AG20443 (cell line): ENCODE results near the gene MRGPRE.

Experiments used
- DNase-seq: peaks from one replicate; pipeline ENCODE4 v3.0.0; 2012; ENCODE audit warnings: low spot score, mixed read lengths

MRGPRE gene

DNA sequence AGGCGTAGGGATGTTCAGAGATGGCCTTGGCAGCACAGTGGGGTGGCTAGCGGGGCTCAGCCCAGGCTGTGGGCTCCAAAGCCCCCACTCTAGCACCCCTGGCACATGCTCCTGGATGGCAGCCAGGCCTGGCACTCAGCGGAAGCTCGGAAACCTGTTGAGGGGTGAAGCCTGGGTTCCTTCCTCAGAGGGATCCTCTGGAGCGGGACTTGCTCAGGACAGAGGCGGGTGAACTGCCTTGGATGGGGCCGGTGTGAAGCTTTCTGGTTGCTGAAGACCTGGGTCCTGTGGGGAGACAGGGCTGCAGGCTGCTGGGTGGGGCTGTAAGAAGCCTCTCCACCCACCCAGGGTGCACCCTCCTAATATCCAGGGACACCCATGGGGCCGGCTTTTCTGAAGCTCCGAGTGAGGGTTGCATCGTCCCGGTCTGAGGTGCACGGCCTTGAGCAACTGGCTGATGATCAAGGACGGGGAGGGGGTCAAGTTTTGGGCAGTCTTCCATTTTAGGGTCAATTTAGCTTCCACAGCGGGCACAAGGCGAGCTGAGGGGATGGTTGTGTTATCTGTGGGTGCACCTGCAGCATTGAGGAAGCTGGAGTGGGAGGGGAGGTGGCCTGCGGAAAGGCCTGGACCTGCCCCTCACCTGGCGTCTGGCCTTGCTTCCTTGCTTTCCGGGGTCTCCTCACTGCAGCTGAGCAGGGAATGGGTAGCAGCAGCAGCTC lies 5.2 kb downstream of the MRGPRE start:
- peak; percentile 6 for DNase-seq

DNA sequence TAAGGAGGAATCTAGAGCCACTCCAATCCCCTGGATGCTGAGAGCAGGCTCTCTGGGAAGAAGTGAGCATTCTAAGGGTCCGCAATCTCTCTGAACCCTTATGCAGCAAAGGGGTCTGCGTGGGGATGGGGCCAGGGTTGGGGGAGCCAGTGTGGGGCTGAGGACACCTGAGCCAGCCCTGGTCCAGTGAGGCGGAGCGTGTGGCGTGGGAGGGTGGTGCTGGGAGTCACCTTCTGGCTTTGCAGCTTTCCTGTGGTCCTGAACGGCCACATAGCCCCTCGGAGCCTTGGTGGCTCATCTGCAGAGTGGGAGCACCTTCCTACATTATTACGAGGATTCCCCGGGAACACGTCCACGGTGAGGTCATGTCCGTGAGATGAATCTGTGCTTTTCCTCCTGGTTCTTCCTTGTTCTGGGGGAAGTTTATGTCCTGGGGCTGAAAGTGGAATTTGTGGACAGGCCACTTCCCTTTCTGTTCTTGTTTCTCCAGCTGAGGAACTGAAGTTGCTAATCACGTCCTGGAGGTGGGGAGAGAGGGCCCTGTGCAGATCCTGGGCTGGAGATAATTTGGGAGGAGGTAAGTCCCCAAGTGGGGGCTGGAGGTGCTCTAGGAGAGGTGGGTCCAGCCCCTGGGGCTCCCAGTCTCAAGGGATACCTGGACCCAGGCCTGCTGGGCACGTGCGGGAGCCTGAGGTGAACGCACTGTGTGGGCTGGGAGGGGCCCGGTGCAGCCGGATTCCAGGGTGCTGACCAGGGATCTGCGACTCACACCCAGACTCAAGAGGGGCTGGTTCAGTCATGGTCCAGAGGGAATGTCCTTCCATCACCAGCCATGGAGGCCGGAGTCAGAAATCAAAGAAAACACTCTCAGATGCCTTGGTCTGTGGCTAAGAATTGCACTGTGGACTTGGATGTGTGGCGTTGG lies 6.1 kb downstream of the MRGPRE start:
- DNase-seq: peak; percentile 18

DNA sequence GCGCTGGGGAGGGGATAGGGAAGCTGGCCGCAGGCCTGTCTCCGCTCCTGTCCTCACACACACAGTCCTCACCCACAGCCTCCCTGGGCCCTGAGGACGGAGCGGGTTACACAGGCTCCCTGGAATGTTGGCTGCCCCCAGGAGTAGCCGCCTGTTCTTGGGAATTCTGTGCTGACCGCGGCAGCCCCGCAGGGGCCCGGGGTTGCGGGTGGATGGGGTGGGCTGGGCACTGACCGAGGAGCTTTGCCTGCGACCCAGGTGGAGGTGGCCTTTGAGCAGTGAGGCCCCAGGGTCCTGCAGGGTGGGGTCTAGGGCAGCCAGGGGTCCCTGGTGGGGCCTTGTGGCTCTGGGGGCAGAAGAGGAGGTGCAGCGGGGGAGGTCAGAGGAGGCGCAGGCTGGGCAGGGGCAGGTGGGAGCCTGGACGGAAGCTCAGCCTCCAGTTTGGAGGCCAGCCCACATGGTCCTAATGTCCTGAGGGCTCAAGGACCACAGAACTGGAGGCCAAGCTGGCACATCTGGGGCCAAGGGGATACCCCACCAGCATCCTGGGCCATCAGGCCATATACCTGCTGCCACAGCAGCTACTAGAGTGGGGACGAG lies 7.0 kb downstream of the MRGPRE start:
- DNase-seq: peak; percentile 6

DNA sequence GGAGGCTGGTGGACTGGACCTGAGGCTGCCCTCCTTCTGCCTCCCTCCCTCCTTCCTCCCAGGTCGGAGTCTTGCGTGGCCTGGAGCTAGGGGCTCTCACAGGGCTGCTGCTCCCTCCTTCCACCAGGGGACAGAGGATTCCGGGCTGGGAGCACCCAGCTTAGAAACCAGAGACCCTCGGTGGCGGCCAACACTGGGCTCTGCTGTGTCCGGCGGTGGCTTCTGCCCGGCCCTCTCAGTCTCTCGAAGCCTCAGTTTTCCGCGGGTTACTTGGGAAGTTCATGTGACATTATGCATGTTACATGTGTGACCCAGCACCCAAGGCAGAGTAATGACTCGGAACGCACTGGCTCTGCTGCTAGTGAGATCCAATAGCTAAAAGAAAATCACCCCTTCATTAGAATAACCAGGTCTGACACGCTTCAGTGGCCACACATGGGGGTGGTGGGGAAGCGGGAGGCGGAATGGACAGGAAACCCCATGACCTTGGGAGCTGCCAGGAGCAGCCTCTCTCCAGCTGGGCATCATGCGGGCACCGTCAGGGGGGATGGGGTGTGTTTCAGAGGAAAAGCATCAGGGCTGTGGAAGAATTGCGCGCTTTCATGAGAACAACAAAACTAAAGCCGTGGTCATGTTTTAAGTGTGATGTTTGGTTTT lies 7.7 kb downstream of the MRGPRE start:
- peak; percentile 7 for DNase-seq

DNA sequence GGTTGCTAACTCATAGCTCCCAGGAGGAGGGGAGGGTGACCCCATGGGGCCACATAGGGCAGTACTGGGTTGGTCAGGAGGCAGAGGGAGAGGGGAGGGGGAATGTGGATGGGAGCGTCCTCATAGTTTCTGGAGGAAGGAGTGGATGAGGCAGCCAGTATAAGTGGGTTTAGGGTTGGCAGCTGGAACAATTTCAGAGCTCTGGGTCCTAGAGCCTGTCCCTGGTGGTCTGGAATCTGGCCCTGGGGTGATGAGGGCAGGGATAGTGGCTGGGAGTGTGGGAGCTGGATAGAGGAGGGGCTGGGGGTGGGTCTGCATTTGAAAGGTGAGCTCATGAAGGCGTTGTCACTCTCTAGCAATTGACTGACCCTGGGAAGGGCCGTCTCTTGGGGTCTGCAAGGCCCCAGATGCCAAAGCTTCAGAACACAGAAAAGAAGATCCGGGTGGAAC lies 8.3 kb downstream of the MRGPRE start:
- peak; percentile 8 for DNase-seq

DNA sequence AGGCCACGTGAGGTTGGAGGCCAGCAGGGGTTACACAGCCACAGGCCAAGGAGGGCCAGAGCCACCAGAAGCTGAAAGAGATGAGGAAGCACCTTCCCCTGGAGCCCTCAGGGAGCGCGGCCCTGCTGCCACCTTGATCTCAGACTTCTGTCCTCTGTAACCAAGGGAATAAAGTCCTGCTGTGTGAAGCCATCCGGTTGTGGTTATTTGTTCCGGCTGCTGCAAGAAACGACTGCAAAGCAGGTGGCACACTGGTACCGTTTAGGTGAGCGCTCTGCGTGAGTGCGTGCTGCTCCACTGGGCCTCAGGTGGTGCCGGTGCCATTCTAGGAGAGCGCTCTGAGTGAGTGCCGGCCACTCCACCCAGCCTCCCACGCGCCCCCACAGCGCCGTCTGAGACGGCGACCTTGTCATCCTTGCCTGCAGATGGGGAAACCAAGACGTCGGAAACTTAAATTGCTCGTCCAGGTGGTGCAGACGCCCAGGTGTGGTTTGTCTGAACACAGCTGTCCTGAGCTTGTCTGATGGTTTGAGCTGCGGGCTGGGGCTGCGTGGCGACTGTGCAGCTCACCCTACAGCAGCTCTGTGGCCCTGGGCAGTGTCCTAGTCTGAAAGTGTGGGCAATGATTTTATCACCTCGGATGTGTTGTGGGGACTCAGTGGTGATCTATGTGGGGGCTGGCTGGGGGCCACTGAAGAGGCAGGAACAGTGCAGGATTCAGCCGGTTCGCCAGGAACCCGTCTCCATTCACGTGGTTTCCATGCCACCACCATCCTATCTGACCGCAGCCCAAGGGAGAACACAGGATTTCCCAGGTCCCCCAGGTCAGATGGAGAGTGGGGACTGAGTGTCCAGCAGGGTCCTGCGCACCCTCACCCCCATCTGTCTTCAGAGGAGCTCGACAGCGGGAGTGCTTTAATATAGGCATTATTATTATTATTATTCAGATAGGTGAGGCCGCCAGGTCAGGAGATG lies 9.0 kb downstream of the MRGPRE start:
- DNase-seq: peak; percentile 6

DNA sequence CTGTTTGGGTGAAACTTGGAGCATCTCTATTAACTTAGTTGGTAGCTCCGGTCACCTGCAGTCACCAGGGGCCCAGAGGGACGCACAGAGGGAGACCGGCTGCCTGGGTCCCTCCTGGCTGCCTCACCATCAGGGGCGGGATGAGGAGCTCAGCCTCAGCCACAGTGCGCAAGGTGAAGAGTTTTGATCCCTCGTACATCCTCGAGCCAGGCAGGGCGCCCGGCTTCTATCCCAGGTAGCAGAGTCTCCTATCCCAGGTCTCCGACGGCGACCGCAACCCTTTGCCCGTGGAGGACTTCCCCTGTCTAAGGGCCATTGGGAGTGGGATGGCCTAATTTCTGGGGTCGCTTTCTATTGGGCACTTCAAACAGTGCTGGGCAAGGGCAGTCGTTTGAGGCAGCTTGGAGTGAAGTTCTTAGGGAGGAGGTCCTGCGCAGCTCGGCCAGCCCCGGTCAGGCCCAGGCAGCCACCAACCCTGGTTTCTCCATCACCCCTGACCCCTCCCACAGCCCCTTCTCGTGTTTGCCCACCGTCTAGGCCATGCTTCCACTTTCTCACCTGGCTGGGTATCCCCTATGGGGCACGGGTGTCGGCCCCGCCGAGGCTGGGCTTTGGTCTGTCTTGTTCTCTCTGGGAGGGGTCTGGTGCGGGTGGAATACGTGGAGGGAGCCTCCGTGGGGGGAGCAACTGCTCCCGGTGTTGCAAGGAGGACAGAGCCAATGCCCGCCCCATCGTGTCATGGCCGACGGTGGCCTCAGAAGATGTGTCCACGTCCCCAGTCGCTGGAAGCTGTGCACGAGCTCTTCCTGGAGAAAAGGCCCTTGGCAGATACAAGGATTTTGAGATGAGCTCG lies 10.0 kb downstream of the MRGPRE start:
- peak; percentile 5 for DNase-seq

DNA sequence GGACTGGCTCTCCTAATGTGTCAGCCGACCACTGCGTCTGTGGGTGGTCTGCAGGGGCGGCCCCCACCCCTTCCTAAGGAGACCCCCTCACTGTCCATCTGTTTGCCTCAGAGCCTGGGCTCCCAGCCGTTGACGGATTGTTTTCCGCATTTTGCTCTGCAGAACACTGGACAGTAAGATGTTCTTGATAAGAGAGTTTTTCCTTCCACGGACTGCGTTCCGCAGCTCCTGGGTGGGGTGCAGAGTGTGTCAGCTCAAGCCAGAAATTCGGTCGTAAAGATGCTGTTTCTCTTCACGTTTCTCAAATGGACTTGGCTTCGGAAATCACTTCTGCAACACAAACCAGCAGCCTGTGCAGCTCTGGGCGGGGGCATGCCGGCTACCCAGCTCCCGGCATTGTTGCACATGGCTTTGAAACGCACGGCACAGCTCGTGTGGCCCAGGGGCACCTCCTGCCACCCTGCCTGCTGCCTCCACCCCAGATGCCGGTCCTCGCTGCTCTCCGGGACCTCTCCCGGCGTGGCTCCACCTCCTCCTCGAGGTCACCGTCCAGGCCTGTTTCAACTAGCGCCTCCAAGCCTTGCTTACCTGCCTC lies 10.7 kb downstream of the MRGPRE start:
- peak; percentile 43 for DNase-seq

DNA sequence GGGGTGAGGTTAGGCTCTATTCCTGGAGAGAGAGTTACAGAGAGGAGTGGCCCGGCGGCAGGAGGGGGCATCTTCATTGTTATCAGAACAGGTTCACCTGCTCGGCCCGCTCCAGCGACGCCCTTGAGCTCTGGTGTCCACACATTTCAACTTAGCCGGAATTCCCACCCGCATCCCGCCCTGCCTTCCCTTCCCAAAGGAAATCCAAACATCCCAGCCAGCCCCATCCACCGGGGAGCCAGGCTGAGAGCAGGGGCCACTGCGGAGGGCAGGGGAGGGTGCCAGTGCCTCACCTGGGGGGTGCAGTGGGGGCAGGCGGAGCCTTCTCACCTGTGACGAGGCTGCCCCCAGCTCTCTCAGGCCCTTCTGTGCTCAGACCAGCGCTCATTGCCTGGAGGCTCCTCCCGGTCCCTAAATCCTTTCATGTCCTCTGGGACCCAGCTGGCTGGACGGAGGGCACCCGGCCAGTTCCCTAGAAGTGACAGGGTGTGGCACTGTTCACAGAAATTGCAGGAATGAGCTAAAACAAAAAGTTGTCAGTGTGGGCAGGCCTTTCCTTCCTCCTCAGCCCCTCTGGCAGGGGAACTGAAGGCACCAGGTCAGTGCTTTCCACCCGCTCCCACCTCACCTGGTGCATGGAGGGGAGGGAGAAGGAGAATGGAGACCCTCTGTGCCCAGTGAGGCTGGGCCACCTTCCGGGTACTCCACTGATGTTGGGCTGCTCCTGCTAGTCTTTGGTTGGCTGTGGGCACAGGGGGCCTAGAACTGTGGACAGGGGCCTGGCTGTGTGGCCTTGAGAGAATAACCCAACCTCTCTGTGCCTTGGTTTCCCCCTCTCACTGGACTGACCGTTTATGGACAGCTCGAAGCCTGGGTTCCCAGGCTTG lies 11.5 kb downstream of the MRGPRE start:
- peak; percentile 25 for DNase-seq

DNA sequence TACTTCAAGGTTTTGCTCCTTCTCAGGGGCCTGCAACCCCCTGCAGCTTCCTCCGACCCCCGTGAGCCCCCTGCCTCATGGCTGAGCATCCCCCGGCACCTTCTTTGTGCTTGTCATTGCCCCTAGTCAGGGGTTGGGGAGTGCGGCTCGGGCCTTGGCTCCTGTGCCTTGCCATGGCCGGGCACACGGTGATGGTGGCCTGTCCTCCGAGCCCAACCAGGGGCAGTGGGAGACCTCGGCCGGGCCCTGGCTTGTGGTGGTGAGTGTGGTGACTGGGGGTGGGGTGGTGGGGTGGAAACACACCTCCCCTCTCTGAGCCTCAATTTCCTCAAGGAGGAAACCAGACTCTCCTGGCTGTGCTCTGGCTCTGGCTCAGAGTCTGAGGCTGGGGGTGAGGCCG lies 12.1 kb downstream of the MRGPRE start:
- no peak for DNase-seq

DNA sequence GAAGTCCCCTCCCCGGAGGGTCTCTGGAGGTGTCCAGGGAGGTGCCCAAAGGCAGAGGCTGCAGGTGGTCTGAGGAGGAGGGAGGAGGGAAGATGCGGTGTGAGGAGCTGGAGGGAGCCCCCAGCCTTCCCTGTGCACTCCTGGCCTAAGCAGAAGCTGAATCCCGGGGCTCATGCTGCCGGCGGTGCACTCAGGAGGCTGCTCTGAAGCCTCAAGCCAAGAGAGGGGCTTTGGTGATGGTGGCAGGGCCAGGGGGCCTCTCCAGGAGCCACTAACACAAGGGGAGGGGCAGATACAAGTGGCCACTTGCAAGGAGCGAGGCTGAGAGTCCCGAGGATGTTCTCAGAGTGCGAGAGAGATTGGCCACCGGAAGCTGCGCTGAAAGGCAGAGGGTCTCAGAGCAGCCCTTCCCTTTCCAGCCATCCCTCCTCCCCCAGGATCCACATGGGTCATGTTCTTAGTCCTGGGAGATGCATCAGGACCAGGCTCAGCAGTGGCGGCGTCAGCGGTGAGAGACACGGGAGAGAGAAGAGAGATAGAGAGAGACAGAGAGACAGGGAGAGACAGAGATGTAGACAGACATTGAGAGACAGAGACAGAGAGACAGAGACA lies 12.8 kb downstream of the MRGPRE start:
- DNase-seq: no peak

DNA sequence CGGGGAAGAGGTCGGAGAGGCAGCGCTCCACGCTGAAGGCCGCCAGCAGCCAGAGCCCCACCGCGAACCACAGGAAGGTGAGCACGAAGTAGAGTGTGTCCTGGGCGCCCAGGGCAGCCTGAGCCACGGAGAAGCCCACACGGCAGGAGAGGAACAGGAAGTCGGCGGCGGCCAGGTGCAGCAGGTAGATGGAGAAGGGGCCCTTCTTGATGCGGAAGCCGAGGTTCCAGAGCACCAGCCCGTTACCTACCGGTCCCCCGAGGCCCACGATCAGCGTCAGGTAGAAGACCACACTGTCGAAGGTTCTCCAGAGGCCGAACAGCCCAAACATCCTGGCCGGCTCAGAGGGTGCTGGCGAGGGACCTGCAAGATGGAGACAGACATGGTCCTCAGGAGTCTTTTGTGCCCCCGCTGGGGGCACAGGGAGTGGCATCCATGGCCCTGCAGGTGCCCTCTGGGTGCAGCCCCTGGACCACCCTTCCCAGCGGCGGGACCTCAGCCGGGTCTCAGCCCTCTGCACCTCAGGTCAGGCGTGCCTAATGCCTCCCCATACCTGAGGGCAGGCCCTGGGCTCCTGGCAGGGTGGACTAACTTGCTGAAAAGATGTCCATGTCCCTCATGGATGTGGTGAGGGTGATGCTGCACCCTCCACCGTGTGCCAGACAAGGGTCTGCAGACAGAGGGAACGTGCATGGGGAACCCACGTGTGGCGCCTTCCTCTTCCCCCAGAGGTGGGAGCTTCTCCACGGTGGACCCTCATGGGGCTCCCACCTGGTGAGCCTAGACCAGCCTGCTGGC lies 13.5 kb downstream of the MRGPRE start, which contains the start of gene MRGPRG:
TSS of gene MRGPRG (minus strand) at position 331 of the 798 bp plus-strand sequence. CDS start at position 331, 0 bp downstream.
- DNase-seq: no peak

DNA sequence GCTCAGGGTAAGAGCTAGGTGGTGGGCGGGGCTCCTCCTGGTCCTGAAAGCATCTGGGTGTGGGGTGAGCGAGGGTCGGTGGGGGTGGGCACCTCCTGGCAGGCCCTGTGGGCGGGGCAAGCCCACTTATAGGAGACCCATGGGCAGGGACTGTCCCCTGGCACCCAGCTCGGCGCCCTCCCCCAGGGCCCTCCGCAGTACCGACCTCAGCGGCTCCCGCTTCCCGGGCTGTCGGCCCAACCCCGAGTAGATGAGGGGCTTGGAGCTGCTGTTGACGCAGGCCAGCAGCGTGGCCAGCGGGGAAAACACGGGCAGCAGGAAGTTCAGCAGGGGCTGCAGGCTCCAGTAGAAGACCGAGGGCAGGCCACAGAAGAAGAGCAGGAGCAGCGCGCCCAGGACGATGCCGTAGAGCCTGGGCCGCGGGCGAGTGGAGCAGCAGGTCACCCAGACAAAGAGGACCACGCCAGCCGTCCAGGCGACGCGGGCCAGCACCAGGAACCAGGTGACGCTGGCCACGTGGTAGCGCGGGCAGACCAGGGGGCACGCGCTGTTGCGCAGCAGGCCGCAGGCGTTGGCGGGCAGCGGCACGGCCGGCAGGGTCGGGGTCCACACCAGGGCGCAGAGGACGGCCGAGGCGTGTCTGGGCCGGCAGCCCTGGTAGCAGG lies 14.3 kb downstream of the MRGPRE start:
- no peak for DNase-seq

DNA sequence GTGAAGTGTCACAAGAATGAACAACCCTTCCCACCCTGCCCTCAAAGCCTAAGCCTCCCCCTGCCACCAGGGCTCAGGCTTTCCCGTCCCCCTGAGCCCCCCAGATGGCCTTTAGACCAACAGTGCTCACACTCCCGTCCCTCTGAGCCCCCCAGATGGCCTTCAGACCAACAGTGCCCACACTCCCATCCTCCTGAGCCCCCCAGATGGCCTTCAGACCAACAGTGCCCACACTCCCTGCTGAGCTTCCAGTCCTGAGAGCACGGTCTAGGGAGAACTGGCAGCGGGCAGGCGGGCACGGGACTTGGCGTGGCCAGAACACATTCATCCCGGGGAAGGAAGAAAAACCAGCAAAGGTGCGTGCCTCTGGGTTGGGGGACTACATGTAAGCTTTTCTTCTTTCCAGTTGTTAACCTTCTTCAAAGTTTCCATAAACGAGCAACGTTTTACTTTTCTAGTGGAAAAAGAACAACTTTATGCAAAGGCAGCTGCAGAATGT lies 16.1 kb downstream of the MRGPRE start:
- no peak for DNase-seq

DNA sequence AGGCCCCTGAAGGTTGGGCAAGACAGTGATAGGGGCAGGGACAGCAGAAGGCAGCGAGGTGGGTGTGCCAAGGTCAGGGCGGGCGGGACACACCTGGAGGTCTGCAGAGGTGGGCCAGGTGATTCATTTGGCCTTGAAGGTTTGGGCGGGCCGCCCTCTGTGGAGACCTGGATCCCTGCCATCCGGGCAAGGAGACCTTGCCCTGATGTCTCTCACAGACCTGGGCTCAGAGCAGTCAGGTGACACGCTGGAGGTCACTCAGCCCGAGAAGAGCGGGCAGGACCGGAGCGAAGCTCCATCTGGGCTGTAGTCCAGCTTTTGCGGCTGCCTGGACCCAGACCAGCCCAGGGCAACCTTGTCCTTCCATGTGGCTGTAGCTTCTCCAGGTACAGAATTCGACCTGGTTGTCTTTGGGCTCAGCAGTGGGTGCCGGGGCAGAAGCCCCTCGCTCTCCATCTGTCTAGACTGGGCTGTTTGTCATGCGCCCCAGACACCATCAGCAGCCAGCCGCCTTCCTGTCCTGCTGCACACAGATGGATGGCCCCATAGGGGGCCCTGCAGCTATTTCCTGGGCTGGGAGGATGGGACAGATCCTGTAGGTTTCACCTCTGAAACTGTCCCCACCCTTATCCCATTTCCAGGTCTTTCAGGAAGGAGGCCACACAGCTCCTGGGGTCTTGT lies 16.7 kb downstream of the MRGPRE start:
- no peak for DNase-seq

DNA sequence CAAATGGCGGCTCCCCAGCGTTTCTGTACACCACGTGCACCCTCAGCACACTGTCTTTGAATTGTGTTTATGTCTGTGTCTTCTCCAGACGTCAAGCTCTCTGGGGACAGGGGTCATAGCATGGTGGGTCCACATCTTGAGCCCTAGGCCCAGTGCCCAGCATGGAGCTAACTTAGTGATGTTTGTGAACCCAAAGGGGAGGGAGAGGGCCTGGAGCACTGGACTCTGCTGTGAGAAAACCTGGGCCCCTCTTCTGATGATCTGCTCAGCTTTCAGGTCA lies 17.9 kb downstream of the MRGPRE start:
- DNase-seq: no peak
